ENCODE measurements around the gene PLAGL1.

PLAGL1 gene

GRCh38 chr6:143986463-143987065 lies 21.5 kb downstream of the PLAGL1 start:
- in situ Hi-C loops (cut with HindIII; ENCODE audit: low sequenced_read_pairs), result no loop called here
- TF ChIP-seq CTCF (IDR thresholded peaks at IDR 0.05; ENCODE audit: low read depth, low read length), result no peak
- DNase-seq (ENCODE audit: low read depth, low spot score), result no peak
- no peak overlapping the region for H3K4me3 ChIP-seq (ENCODE audit: low read depth, low read length)

GRCh38 chr6:143984666-143985065 lies 23.4 kb downstream of the PLAGL1 start:
- no peak for DNase-seq (ENCODE audit: low read depth, low spot score)
- in situ Hi-C loops (cut with HindIII; ENCODE audit: low sequenced_read_pairs), result no loop called here
- H3K4me3 ChIP-seq (ENCODE audit: low read depth, low read length), result no peak overlapping the region
- TF ChIP-seq CTCF (IDR thresholded peaks at IDR 0.05; ENCODE audit: low read depth, low read length), result no peak

GRCh38 chr6:143982968-143983367 lies 25.1 kb downstream of the PLAGL1 start:
- TF ChIP-seq CTCF (IDR thresholded peaks at IDR 0.05; ENCODE audit: low read depth, low read length), result no peak
- in situ Hi-C loops (cut with HindIII; ENCODE audit: low sequenced_read_pairs), result no loop called here
- DNase-seq (ENCODE audit: low read depth, low spot score), result no peak
- H3K4me3 ChIP-seq (ENCODE audit: low read depth, low read length), result no peak overlapping the region

- H3K4me3 ChIP-seq (ENCODE audit: low read depth, low read length), result no peak overlapping the region
- in situ Hi-C loops (cut with HindIII; ENCODE audit: low sequenced_read_pairs), result no loop called here
- DNase-seq (ENCODE audit: low read depth, low spot score), result no peak
- TF ChIP-seq CTCF (IDR thresholded peaks at IDR 0.05; ENCODE audit: low read depth, low read length), result no peak
Observed at GRCh38 chr6:143980921-143981320, 27.1 kb downstream of the PLAGL1 start.

GRCh38 chr6:143976806-143977349 lies 31.2 kb downstream of the PLAGL1 start:
- no peak for DNase-seq (ENCODE audit: low read depth, low spot score)
- TF ChIP-seq CTCF (IDR thresholded peaks at IDR 0.05; ENCODE audit: low read depth, low read length), result no peak
- no peak overlapping the region for H3K4me3 ChIP-seq (ENCODE audit: low read depth, low read length)
- in situ Hi-C loops (cut with HindIII; ENCODE audit: low sequenced_read_pairs), result no loop called here

- no peak for TF ChIP-seq CTCF (IDR thresholded peaks at IDR 0.05; ENCODE audit: low read depth, low read length)
- no peak overlapping the region for H3K4me3 ChIP-seq (ENCODE audit: low read depth, low read length)
- DNase-seq (ENCODE audit: low read depth, low spot score), result no peak
- in situ Hi-C loops (cut with HindIII; ENCODE audit: low sequenced_read_pairs), result no loop called here
Observed at GRCh38 chr6:143974089-143974488, 34.0 kb downstream of the PLAGL1 start.

Measured in astrocyte of the spinal cord (primary cell).